Endometrium (tissue), 2 donors: ENCODE data around the gene DMRTC2.
"Not testable (repeated sequence)": the region's sequence is repeated elsewhere in the genome, so short reads cannot be mapped to it uniquely, and the experiment has no call there.

Experiments used
- FAIRE-seq: peaks from 2 replicates; lab custom pipeline; 2012; peaks lifted over from hg19 to GRCh38; lab: Jason Lieb, UNC
- donor health status: control.
- donor health status: control.

The DMRTC2 gene

GRCh38 chr19:41871573-41872383, 26.9 kb downstream of the DMRTC2 start:
- FAIRE-seq: no peak

GRCh38 chr19:41872384-41872774, 27.5 kb downstream of the DMRTC2 start:
- no peak for FAIRE-seq

GRCh38 chr19:41872775-41873647, 28.2 kb downstream of the DMRTC2 start:
- no peak for FAIRE-seq

- FAIRE-seq: not testable (repeated sequence)
Measured at GRCh38 chr19:41875973-41876372, 31.1 kb downstream of the DMRTC2 start.

- FAIRE-seq: no peak
Measured at GRCh38 chr19:41876847-41877832, 32.3 kb downstream of the DMRTC2 start, which contains the start of gene CD79A. Gene CD79A (plus strand): TSS chr19:41877279. CDS start chr19:41877305, 26 bp downstream.

GRCh38 chr19:41877916-41878905, 33.4 kb downstream of the DMRTC2 start:
- no peak for FAIRE-seq

GRCh38 chr19:41879080-41879479, 34.2 kb downstream of the DMRTC2 start:
- FAIRE-seq: no peak

GRCh38 chr19:41879670-41880328, 35.0 kb downstream of the DMRTC2 start:
- no peak for FAIRE-seq

GRCh38 chr19:41880329-41880708, 35.5 kb downstream of the DMRTC2 start:
- no peak for FAIRE-seq

GRCh38 chr19:41882568-41883462, 38.0 kb downstream of the DMRTC2 start, which contains the start of gene ARHGEF1:
Gene ARHGEF1 (plus strand): TSS chr19:41883184. CDS start chr19:41888083, 4,899 bp downstream.
- no peak for FAIRE-seq

GRCh38 chr19:41883463-41883820, 38.6 kb downstream of the DMRTC2 start:
- no peak for FAIRE-seq

GRCh38 chr19:41883821-41884733, 39.2 kb downstream of the DMRTC2 start:
- peak; percentile 88 for FAIRE-seq

GRCh38 chr19:41886761-41887710, 42.2 kb downstream of the DMRTC2 start:
- no peak for FAIRE-seq

- no peak for FAIRE-seq
Measured at GRCh38 chr19:41887711-41888382, 43.0 kb downstream of the DMRTC2 start.

- no peak for FAIRE-seq
Measured at GRCh38 chr19:41888926-41889325, 44.1 kb downstream of the DMRTC2 start.

- no peak for FAIRE-seq
Measured at GRCh38 chr19:41889896-41890295, 45.1 kb downstream of the DMRTC2 start.
